Panc1 (cell line): ENCODE data around the gene BRF1.

Source experiments
- POLR2AphosphoS5 ChIP-seq: IDR thresholded peaks from 2 replicates; pipeline ENCODE4 v1.6.1; 2012; ENCODE audit warnings: mild to moderate bottlenecking, low read depth, low read length, moderate library complexity
- TCF7L2 ChIP-seq: IDR thresholded peaks from 2 replicates; pipeline ENCODE4 v1.6.1; 2011; ENCODE audit warnings: mild to moderate bottlenecking, low read depth, low read length, inconsistent platforms
- TF ChIP-seq, protein P1 (sequence below): fragments of 450-650 bp; IDR thresholded peaks from 2 replicates; pipeline ENCODE4 v1.5.1; 2017; ENCODE audit warnings: mild to moderate bottlenecking

DNA sequence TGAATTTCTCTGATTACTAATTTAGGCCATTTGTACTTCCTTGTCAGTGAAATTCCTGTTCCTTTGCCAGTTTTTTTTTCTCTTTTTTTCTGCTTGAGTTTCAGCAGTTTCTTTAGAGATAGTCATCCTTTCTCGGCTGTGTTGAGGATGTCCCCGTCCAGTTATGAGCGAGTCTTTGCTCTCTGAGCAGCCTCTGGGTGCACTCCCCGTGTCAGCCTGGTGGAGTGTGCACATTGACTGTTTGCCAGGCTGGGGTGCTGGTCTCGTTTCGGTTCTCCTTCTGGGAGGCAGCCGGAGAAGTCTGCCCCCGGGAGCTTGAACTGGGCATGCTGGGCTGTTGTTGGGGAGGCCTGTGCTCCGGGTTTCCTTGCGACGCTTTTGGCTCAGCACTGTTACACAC lies 16.7 kb upstream of the BRF1 start:
- TF ChIP-seq TCF7L2 (no peak), POLR2AphosphoS5 (no peak)
- TF ChIP-seq, protein P1, sequence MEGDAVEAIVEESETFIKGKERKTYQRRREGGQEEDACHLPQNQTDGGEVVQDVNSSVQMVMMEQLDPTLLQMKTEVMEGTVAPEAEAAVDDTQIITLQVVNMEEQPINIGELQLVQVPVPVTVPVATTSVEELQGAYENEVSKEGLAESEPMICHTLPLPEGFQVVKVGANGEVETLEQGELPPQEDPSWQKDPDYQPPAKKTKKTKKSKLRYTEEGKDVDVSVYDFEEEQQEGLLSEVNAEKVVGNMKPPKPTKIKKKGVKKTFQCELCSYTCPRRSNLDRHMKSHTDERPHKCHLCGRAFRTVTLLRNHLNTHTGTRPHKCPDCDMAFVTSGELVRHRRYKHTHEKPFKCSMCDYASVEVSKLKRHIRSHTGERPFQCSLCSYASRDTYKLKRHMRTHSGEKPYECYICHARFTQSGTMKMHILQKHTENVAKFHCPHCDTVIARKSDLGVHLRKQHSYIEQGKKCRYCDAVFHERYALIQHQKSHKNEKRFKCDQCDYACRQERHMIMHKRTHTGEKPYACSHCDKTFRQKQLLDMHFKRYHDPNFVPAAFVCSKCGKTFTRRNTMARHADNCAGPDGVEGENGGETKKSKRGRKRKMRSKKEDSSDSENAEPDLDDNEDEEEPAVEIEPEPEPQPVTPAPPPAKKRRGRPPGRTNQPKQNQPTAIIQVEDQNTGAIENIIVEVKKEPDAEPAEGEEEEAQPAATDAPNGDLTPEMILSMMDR = no peak
